HG02763 (cell line): ENCODE measurements around the gene PRR7.

ENCODE experiments used
- ATAC-seq: cut with Tn5 transposase; IDR thresholded peaks from one replicate; pipeline ENCODE4 v1.9.1; 2021; ENCODE audit warnings: mild to moderate bottlenecking, moderate library complexity; ENCODE audit not compliant: unreplicated experiment

Gene PRR7

DNA sequence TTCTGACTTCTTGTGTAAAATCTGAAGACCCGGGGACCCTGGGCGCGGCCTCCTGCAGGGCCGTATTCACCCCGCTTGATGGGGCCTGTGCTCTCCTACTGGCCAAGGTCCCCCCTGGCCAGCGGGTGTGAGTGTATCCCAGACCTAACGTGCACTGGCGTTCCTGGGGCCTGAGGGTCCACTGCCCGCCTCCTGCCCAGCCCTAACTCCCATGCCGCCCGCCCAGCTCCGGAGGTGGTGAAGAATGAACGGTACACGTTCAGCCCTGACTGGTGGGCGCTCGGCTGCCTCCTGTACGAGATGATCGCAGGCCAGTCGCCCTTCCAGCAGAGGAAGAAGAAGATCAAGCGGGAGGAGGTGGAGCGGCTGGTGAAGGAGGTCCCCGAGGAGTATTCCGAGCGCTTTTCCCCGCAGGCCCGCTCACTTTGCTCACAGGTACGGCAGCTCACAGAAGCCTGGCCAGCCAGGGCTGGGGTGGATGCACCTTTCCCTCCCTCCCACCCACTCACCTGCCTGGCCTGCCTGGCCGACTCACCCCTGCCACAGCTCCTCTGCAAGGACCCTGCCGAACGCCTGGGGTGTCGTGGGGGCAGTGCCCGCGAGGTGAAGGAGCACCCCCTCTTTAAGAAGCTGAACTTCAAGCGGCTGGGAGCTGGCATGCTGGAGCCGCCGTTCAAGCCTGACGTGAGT is 10.6 kb upstream of the PRR7 start:
- no peak for ATAC-seq

DNA sequence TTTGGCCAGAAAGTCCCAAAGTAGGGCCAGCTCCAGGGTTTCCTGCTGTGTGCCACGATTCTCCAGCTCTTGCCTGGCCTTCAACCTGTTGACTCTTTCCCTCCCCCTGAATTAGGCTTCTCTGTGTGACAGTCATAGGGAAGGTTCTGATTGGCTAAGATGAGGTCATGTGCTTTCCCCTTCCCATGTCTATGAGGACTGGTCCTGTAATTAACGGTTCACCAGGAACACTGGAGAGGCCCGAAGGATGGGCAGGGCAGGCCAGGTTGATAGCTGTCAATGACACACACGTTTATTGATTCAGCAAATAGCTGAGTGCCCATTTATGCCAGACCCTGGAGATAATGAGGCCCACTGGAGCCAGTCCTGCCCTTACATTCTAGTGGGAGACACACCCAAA is 9.0 kb upstream of the PRR7 start:
- ATAC-seq = no peak

DNA sequence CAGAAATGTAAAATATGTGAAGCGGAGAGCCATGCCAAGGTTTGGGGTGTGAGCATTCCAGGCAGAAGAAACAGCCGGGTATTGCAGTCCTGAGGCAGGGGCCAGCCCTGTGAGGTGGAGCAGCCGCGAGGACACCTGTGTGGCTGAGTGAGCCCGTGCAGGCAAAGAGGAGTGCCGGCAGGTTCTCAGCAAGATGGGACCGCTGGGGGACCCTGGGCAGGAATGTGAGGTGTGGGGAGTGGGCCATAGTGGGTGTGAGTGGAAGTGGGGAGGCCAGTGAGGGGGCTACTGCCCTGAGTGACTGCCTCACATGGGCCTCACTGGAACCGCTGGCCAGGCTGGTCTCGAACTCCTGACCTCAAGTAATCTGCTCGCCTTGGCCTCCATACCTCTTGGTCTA is 8.1 kb upstream of the PRR7 start:
- ATAC-seq = no peak

DNA sequence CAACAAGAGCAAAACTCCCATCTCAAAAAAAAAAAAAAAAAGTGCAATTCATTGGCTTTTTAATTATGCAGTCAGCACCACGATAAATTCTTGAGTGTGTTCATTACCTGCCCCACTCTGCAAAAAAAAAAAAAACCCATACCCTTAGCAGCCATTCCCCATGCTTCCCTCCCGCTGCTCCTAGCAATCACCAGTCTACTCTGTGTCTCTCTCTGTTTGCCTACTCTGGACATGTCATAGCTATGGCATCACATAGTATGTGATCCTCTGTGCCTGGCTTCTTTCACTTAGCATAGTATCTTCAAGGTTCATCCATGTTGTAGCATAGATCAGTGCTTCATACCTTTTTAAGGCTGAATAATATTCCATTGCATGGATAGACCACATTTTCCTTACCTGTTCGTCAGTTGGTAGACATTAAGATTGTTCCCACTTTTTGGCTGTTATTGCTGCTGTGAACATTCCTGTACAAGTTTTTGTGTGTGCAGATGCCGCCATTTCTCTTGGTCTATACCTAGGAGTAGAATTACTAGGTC is 7.0 kb upstream of the PRR7 start:
- no peak for ATAC-seq

DNA sequence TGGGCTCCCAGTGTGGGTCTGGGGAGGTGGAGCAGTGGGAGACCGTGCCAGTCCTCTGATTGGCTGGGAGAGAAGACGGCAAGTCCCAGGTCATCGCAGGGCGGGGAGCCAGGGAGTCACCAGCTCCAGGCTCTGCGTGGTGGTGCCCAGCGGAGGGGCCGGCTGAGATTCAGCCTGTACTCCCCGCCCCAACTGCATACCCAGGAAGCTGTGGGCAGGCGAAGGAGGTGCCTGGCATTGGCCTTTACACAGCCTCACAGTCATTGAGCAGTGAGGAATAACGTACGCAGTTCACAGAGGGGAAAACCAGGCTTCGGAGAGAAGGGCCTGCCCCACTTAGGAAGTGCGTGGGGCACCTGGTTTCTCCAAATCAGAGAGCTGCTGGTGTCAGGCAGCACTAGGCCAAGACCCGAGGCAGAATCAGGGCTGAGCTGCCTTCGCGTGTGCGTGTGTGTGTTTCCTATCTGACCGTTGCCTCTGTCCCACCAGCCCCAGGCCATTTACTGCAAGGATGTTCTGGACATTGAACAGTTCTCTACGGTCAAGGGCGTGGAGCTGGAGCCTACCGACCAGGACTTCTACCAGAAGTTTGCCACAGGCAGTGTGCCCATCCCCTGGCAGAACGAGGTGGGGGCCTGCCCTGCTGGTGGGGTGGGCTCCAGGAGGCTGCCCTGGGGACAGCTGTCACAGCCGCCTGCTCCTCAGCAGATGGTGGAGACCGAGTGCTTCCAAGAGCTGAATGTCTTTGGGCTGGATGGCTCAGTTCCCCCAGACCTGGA is 6.2 kb upstream of the PRR7 start:
- ATAC-seq = no peak

DNA sequence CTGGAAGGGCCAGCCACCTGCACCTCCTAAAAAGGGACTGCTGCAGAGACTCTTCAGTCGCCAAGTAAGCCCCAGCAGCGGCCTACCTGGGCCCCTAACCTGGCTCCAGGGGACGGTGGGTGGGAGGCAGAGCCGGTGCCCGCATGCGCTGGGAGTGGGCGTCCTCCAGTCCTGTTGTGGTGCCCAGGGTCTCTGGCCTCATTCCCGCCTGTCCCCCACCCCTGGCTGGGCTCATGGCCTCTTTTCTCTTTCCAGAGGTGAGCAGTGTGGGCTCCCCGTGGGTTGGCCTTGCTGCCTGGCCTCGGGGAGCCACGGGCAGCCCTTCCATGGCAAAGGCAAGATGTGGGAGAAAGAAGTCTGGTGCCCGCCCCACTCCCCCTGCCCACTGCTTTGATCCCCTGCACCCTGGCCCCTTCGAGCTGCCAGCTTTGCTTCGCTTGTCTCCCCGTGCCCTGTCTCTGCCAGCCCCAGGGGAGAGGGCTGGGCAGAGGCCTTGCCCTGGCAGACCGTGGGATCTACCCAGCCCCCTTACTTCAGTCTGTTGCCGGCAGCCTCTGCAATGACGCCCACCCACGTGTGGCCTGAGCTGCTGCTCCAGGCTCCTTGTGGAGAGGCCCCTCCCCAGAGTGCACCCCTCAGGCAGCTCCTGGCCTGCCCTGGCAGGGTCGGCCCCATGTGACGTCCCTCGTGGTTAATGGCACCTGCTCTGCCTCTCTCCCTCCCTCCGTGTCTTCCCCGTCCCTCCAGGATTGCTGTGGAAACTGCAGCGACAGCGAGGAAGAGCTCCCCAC is 5.4 kb upstream of the PRR7 start:
- ATAC-seq = no peak

DNA sequence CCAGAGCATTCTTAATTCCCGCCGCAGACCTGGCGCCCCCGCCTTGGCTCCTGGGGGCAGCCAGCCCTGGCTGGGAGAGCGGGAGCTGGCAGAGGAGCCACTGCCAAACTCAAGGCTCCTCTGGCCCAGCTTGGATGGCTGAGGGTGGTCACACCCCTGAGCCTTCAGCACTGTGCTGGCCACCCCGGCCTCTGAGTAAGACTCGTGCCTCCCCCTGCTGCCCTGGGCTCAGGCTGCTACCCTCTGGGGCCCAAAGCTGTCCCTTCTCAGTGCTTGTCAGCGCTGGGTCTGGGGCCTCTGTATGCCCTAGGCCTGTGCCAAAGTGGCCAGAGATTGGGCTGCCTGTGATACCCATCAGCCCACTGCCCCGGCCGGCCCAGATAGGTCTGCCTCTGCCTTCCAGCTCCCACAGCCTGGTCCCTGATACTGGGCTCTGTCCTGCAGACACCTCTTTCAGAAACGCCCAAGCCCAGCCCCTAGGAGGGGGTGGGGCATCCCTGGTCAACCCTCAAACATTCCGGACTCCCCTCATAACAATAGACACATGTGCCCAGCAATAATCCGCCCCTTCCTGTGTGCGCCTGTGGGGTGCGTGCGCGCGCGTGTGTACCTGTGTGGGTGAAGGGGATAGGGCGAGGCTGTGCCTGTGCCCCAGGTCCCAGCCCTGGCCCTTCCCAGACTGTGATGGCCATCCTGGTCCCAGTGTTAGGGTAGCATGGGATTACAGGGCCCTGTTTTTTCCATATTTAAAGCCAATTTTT is 4.4 kb upstream of the PRR7 start:
- ATAC-seq = no peak

DNA sequence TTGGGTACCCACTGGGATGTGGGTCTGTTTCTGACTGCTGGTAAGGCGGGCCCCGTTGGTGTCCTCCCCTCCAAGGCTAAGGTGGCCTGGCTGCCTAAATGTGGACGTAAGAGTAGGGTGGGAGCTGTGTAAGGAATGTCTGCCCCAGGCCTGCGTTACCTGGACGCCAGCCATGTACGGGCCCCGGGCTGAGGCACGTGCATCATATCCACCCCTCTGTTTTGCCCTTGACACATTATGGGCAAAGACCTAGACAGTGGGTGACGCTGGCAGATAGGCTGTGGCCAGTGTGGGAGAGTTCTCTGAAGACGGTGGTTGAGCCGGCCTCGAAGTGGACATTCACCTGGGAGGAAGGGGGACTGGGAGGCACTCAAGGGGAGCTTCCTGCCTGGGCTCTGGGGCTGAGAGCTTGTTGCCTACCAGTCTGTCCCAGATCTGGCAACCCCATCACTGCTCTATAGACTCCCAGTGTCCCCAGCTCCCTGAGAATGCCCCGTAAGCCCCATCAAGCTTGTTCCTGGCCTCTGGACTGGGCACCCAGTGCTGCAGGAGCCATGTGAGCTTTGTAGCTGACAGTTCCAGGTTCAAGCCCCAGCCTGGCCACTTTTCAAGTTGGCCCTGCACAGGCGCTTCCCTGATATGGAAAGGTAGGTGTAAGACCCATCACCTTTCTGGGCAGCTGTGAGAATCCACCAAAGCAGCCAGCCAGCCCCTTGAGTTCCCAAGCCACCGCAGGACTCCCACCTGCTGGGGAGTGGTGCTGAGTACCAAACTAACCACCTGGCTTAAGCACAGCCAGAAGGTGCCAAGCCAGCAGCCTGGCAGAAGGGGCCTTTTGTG is 3.2 kb upstream of the PRR7 start:
- no peak for ATAC-seq

DNA sequence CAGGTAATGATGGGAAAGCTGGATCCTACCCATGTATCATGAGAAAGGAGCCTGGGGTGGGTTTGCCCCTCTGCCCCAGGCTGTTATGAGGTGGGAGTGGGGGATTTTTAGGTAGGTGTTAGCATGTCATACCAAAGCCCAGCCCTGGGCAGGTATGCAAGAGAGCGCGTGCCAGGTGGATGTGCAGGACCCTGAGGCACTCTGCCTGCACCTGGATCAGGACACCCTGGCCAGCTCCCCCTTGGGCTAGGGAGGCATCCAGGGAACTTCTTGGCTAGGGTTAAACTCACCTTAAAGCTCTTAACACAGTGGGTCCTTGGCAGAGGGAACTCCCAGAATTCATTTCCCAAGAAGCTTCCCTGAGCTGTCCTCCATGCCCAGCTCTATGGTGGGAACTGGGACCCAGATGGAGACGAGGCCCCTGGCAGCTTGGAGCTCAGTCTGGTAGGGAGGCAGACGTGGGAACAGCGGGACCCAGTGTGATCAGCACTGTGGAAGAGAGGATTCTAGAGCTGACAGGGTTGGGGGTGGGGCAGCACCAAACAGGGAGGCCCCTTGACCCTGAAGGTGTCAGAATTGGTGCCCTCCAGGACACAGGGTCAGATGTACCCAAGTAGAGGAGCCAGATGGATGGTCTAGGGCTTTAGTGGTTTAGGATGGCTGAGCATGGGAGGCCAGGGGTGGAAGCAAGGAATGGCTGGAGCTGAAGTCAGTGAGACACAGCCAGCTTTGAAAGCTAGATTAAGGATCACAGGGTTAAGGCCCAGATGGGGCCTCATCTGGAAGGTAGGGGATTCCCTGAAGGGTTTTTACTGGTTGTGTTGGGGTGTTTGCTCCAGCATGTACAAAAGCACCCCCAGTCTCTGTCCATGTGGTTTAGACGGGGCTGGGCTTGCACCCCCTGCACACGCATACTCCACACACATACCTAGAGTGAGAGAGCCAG is 2.2 kb upstream of the PRR7 start:
- no peak for ATAC-seq

DNA sequence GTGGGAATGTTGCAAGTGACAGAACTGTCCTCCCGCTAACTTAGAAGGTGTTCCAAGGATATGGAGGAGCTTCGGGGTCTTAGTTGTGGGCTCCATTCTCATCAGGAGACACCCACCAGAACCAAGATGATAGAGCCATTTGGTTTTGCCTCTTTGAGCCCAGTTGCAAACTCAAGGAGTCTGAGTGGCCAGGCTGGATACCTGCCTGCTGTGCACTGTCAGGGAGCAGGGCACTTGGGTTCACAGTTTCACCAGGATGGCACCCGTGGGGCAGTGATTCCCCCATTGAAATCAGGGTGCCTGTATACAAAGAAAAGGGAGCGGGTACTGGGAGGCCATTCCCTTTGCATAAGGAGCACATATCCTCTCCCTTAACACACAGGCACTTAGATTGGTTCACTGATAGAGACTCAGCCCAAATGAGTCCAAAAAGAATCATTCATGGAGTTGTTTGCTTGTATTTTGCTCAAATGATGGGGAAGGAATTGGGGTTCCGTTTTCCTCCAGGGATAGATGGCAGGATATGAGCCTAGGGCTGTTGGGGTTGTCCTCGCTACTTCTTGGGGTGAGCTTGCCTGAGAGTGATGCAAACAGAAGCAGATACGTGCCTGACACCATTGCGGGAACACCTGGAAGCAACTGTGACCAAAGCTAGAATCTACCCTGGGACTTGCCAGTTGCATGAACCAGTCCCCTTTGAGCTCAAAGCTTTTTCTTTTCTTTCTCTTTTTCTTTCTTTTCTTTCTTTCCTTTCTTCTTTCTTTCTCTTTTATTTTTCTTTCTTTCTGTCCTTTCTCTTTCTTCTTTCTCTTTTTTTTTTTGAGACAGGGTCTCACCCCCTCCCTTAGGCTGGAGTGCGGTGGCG is 1.3 kb upstream of the PRR7 start:
- ATAC-seq = no peak

DNA sequence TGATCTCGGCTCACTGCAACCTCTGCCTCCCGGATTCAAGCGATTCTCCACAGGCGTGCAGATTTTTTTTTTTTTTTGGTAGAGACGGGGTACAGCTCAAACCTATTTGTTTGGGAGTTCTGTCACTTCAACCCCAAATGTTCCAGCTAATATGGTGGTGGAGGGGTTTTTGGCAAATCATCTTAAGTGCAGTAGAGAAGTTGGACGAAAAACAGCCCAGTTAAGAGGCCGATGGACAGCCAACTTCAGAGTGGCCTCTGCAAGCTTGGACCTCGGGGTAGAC is 756 bp upstream of the PRR7 start:
- ATAC-seq = no peak

DNA sequence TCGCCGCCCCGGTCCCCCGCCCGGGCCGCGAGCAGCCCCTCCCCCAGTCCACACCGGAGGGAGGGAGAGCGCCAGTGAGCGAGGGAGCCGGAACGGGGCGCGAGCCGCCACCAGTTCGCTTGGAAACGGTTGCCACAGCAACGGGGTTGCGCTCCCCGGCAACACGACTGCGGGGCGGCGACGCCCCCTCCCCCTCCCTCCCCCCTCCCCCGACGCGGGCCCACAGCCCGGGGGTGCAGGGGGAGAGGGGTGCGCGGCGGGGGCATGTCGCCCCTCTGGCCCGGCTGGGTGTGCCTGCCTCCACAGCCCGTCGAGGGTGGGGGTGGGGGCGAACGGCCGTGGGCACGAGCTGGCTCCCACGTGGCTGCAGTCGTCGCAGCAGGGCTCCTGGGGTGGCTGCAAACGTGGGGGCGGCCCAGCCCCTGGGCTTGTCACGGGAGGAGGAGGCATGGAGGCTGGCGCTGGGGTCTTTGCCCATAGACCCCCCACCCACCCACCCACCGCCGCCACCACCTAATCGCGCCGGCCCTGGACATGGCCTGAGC is 524 bp downstream of the PRR7 start:
- ATAC-seq = peak; percentile 22

DNA sequence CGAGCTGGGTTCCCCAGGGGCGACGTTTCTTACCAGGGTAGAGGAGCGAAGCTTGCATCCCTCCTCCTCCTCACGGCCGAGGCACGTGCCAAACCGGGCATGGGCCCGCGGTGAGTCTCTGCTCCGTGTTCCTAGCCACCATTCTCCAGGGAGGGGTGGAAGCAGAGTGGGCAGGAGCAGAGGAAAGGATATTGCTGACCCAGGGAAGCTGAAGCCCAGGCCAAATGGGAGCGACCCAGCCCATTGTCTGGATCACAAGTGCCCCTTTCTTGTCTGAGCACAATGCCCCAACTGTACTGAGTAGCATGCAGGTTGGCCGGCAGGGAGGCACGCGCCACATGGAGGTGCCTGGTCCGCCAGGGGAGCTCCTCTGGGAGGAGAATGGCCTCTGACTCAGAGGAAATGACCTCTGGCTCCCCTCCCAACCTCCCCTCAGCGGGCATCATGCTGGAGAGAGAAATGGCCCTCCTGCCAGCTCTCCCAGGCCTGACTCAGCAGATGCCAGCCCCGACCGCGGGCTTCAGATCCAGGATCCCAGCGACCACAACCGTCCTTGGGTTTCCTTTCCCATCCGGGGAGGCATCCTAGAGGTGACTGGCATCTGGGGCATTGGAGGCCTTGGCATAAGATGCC is 1.1 kb downstream of the PRR7 start:
- ATAC-seq = no peak

DNA sequence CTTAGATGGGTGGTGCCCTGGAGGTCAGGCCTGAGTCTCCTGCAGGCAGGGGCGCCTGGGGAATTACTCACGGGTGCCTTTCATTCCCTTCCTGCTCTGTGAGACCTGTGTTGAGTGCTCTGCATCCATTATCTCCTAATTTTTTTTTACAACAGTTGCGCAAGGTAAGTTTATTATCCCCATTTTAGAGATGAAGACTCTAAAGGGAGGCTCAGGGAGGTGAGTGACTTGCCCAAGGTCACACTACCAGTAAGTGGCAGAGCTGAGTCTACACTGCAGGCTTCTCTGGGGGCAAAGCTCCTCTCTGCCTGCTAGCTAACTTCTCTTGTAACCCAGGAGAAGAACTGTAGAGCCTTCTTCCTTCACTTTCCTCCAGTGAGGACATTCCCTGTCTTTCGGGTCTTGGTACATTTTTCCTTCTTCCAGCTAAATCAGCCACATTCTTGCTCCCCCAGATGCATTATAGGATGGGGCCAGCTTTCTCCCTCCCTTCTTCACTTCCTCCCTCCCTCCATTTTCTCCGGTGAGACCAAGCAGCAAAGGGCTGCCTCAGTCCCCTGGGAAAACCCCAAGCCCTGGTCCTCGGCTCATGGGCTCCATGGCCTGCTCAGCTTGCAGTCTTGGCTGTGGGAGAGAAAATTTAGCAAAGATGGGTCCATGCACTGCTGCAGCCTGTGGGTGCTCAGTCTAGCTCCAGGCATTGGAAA is 1.8 kb downstream of the PRR7 start:
- ATAC-seq = no peak

DNA sequence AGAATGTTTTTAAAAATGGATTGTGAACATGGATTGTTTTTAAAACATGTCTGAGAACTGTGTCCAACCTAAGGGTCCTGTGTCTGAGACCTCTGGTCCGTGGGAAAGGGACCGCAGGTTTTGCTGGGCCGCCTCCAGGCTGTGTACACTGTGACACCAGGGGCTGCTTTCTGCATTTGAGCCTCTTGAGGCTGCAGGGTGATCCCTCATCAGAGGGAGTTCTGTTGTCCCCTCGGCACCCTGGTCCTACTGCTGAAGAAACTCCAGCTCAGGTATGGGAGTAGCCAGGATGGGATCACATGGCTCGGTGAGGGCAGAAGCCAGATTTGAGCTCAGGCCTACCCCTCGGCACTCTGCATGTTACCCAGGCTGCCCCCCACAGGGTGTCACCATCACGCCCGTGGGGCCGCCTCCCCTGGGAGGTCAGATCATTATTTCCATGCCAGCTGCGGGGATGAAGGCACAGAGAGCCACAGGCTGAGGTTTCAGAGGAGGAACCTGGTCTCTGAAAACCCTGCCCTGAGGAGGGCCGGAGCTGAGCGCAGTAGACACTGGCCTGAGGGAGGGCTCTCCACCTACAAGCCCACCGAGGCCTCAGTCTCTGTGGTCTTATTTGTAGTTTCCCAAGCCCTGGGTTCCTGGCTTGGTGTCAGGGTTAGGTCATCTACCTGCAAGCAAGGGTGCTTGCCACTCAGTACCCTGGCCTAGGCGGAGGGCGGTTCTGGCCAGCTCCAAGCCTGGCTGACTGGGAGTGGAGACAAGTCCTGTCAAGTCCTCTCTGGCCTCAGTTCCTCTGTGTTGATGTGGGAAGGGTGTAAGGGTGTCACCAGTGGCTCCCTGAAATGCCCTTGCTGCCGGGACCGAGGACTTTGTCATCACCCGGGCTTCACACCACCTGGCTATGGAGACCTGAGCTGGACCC is 2.8 kb downstream of the PRR7 start:
- no peak for ATAC-seq
